Fibroblast of lung (primary cell): Measurements from ENCODE around the gene CCDC59.

ENCODE experiments used
- EZH2 ChIP-seq: IDR thresholded peaks from 2 replicates; pipeline ENCODE4 v1.5.1; 2012; ENCODE audit warnings: low read length, control low read depth, mild to moderate bottlenecking; ENCODE audit errors: missing control alignments
- TF ChIP-seq, protein P1 (sequence below), 2 donors: IDR thresholded peaks in 1 of 2; conservative IDR thresholded peaks in 1 of 2; 1 replicate in 1 of 2; 2 replicates in 1 of 2; pipeline ENCODE4 v1.5.1; 2011 to 2012; ENCODE audit warnings: low read length in 2 of 2, control low read depth in 1 of 2, inconsistent platforms in 1 of 2, low read depth in 1 of 2, mild to moderate bottlenecking in 1 of 2

DNA sequence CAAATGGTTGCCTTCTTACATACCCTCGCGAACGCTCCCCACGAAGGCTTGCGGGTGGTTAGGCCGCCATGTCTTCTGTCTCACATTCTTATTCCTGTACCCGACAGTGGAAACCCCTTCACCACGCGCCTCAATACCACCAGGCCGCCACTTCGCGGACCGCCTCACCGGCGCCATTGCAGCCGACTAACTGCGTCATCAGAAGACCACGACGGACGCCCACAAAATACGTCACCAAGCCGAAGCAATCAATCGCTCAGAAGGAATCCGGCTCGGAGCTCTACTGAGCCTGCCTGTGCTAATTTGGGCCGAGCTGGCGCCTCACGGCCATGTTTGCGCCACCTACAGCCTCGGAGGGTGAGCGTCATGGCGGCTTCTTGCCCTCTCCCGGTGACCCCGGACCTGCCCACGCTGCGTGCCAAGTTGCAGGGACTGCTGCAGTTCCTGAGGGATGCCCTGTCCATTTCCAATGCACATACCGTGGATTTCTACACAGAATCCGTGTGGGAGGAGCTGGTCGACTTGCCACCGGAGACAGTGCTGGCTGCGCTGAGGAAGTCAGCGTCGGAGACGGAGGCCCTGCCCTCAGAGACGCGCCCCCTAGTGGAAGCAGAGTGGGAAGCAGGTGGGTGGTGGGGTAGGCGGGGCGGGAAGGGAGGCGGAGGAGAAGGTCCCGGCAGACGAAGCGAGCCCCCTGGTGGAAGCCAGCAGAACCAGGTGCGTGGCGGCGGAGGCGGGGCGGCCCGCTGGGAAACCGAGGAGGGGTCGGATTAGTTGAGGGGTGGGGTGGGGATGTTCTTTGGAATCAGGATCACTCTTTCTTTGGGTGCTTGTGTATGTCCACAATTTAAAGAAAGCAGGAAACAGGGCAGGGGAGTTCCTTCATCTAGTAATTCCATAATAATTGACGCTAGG is at the start of gene CCDC59, which contains the start of gene METTL25:
- TF ChIP-seq, protein P1, sequence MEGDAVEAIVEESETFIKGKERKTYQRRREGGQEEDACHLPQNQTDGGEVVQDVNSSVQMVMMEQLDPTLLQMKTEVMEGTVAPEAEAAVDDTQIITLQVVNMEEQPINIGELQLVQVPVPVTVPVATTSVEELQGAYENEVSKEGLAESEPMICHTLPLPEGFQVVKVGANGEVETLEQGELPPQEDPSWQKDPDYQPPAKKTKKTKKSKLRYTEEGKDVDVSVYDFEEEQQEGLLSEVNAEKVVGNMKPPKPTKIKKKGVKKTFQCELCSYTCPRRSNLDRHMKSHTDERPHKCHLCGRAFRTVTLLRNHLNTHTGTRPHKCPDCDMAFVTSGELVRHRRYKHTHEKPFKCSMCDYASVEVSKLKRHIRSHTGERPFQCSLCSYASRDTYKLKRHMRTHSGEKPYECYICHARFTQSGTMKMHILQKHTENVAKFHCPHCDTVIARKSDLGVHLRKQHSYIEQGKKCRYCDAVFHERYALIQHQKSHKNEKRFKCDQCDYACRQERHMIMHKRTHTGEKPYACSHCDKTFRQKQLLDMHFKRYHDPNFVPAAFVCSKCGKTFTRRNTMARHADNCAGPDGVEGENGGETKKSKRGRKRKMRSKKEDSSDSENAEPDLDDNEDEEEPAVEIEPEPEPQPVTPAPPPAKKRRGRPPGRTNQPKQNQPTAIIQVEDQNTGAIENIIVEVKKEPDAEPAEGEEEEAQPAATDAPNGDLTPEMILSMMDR (conservative IDR thresholded peaks at IDR 0.05 in 1 of 2, IDR thresholded peaks at IDR 0.05 in 1 of 2; ENCODE audit: low read depth in 1 of 2, low read length in 2 of 2): peak; percentile 70 to 79
- no peak for TF ChIP-seq EZH2
